HUES64 (cell line): ENCODE measurements around the gene CFAP61.

Experiments used
- H3K27ac ChIP-seq: 2 replicates; pipeline ENCODE4 v1.7.0; 2013; ENCODE audit warnings: low read depth, low read length, inconsistent platforms
- H3K27me3 ChIP-seq: 2 replicates; pipeline ENCODE4 v1.6.1; 2013; ENCODE audit warnings: mild to moderate bottlenecking, low read length; ENCODE audit not compliant: insufficient read depth
- H3K36me3 ChIP-seq: 2 replicates; pipeline ENCODE4 v1.6.1; 2013; ENCODE audit warnings: mild to moderate bottlenecking, low read length; ENCODE audit not compliant: insufficient read depth
- H3K4me1 ChIP-seq: 2 replicates; pipeline ENCODE4 v1.6.1; 2013; ENCODE audit warnings: mild to moderate bottlenecking, low read length, moderate library complexity; ENCODE audit not compliant: insufficient read depth
- H3K4me3 ChIP-seq: 2 replicates; pipeline ENCODE4 v1.5.1; 2013; ENCODE audit warnings: mild to moderate bottlenecking, low read length, moderate library complexity
- H3K9ac ChIP-seq: 2 replicates; pipeline ENCODE4 v1.6.1; 2013; ENCODE audit warnings: mild to moderate bottlenecking, low read depth, low read length
- H3K9me3 ChIP-seq: 2 replicates; pipeline ENCODE4 v1.6.1; 2013; ENCODE audit warnings: low read depth, low read length; ENCODE audit not compliant: insufficient read depth
- WGBS: fragments of 150-250, 120-280 bp; methylation state at CpG from one replicate; pipeline ENCODE4 v1.1.7; 2013; ENCODE audit warnings: missing lambda C conversion rate; 5-methylcytosine and 5-hydroxymethylcytosine counted together

Gene CFAP61

DNA sequence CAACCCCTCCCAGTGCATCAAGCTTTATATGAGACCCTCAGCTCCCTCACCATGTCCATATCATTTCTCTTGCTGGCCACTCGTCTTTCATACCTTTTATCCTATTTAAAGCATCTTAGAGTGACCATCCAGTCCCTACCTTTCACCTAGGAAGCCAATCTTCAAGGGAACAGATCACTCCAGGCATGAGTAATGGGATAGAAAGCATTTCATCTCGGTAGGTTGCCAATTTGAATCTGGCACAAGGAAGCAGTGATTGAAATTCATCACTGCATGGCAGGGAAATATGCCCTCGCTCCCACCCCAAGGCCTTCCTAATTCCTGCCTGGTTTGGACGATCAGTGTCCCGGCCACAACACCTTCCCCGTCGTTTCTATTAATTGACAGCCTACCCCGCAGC, 150.4 kb downstream of the CFAP61 start:
- Histone ChIP-seq H3K36me3 (no peaks in the 10 kb centered on the region), H3K4me1 (peaks cover 31% of the 10 kb centered on the region), H3K9ac (no peak overlapping the region), H3K27ac (no peak overlapping the region), H3K27me3 (no peaks in the 10 kb centered on the region), H3K9me3 (no peaks in the 10 kb centered on the region), H3K4me3 (no peak overlapping the region)
- WGBS: 93% methylated on average over 8 of the region's 8 CpGs

DNA sequence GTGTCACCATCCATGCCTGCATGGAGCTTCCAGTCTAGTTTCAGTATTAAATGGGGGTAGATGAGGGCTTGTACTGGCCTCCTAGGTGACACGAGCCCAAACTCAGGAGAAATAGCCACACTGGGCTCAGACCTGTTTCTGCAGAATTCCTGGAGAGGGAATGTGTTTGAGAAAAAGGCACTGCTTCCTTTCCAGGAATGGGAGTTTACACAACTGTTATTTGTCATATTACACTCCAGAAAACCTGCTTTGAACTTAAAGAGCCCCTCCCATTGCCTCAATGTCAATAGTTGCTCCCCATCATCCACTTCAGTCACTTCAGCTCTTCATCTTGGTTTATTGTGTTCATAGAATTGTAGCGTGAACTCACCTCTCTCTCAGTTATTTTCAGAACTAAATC, 151.5 kb downstream of the CFAP61 start:
- Histone ChIP-seq H3K27ac (no peak overlapping the region), H3K36me3 (no peaks in the 10 kb centered on the region), H3K9me3 (no peaks in the 10 kb centered on the region), H3K4me1 (peaks cover 31% of the 10 kb centered on the region), H3K4me3 (no peak overlapping the region), H3K9ac (no peak overlapping the region), H3K27me3 (no peaks in the 10 kb centered on the region)
- WGBS: 96% methylated on average over 1 of the region's 2 CpGs

DNA sequence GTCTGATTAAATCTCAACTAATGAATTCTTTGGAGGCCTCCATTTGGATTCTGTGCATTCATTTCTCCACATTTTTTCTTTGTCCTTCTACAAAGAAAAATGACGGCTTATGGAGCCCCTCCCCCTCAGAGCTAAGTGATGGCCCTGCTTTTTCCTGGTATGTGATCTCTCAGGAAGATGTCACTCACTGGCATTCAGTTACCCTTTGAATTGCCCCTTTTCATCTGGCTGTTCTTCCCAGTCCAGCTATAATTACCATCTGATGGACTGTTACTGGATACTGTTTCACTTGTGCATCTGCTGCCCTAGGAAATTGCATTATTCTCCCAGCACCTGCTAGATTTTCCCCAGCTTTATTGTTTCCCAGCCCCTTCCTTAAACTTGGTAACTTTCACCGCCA, 151.9 kb downstream of the CFAP61 start:
- Histone ChIP-seq H3K27me3 (no peaks in the 10 kb centered on the region), H3K27ac (no peak overlapping the region), H3K4me1 (peaks cover 31% of the 10 kb centered on the region), H3K4me3 (no peak overlapping the region), H3K36me3 (no peaks in the 10 kb centered on the region), H3K9ac (no peak overlapping the region), H3K9me3 (no peaks in the 10 kb centered on the region)
- 95% methylated on average over 2 of the region's 2 CpGs for WGBS

DNA sequence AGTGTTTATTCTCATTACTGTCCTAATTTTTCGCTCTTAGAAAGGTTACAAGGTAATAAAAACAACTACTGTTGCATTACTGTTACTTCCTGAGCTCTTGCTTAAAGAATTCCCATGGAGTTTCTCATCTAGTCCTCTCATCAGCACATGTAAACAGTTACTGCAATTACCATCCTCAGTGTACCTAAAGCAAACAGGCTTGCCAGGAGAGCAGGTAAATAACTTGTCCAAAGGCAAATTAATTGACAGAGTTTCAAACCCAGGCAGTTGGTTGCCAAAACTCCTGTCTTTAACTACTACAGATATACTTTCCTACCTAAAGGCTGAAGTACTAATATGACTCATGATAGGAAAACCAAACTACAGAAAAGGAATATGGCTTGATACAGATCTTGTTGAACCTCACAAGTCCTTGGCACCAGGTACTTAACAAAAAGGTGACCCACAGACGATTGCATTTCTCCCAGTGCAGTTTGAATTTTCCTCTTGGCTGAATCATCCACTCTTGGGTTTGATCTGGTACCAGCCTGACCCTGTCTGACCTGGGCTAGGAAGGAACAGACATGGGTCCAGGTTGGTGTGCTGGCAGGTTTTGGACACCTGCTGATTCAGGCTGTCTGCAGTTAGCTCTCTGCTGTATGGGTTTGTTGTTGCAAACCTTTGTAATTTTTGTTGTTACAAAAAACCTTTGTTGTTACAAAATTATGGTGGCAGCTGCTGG, 153.0 kb downstream of the CFAP61 start:
- Histone ChIP-seq H3K9me3 (no peaks in the 10 kb centered on the region), H3K36me3 (no peaks in the 10 kb centered on the region), H3K4me3 (no peak overlapping the region), H3K4me1 (peaks cover 28% of the 10 kb centered on the region), H3K9ac (no peak overlapping the region), H3K27ac (no peak overlapping the region), H3K27me3 (no peaks in the 10 kb centered on the region)
- 90% methylated on average over 2 of the region's 2 CpGs for WGBS

DNA sequence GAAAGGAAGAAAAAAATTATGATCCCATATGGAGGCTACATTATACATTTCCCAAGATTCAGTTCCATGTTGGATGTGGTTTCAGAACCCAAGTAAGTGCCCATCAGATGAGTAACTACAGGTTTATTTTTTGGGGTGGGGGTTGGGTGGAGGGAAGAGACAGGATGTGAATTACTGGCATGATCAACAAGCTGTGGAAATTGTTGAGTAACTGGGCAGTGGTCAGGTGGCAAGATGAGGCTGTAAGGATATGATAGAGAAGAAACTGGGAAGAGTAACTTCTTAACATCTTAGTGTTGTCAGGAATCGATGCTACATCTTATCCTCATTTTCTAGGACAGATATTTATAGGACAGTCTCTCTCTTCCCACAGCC, 153.5 kb downstream of the CFAP61 start:
- H3K27me3 ChIP-seq: no peaks in the 10 kb centered on the region
- H3K36me3 ChIP-seq: no peaks in the 10 kb centered on the region
- no peak overlapping the region for H3K9ac ChIP-seq
- peaks cover 28% of the 10 kb centered on the region for H3K4me1 ChIP-seq
- H3K9me3 ChIP-seq: no peaks in the 10 kb centered on the region
- 95% methylated on average over 1 of the region's 1 CpG for WGBS
- H3K4me3 ChIP-seq: no peak overlapping the region
- no peak overlapping the region for H3K27ac ChIP-seq

DNA sequence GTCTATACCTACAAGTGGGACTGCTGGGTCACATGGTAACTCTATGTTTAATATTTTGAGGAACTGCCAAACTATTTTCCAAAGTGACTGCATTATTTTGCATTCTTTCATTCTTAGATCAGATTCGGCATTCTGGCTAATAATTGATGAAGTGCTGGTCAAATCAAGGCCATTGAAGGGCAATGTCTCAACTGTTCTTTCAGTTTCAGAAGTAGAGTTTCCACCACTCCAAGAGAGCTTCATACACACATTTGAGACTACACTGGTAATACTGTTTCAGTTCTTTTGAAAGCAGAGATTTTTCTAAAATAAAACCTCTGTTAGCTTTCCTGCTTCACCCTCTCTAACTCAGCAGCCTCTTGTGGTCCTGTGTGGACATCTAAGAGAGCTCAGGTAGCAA, 154.5 kb downstream of the CFAP61 start:
- Histone ChIP-seq H3K27ac (no peak overlapping the region), H3K36me3 (no peaks in the 10 kb centered on the region), H3K27me3 (no peaks in the 10 kb centered on the region), H3K9me3 (no peaks in the 10 kb centered on the region), H3K4me1 (peaks cover 26% of the 10 kb centered on the region), H3K4me3 (no peak overlapping the region), H3K9ac (no peak overlapping the region)
- 82% methylated on average over 1 of the region's 1 CpG for WGBS

DNA sequence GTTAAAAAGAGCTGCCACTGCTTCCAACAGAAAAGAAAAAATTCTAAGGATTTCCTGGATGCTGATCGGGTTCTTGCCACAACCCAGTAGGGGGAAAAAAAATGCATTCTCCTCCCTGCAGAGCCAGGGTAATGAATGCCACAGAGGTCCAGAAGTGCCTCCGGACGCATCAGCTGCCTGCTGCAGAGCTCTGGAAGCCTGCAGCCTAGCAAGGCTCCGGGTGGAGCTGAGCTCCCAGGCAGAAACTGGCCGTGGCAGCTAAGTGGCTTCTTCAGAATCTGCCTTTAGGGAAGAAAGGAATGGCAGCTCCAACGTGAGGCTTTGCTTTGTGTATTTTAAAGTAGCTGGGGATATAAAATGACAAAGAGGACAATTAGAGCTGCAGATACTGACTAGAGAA, 155.0 kb downstream of the CFAP61 start:
- H3K9ac ChIP-seq: no peak overlapping the region
- 26% methylated on average over 6 of the region's 6 CpGs for WGBS
- no peak overlapping the region for H3K27ac ChIP-seq
- peaks cover 26% of the 10 kb centered on the region for H3K4me1 ChIP-seq
- H3K4me3 ChIP-seq: no peak overlapping the region
- no peaks in the 10 kb centered on the region for H3K36me3 ChIP-seq
- no peaks in the 10 kb centered on the region for H3K9me3 ChIP-seq
- H3K27me3 ChIP-seq: no peaks in the 10 kb centered on the region

DNA sequence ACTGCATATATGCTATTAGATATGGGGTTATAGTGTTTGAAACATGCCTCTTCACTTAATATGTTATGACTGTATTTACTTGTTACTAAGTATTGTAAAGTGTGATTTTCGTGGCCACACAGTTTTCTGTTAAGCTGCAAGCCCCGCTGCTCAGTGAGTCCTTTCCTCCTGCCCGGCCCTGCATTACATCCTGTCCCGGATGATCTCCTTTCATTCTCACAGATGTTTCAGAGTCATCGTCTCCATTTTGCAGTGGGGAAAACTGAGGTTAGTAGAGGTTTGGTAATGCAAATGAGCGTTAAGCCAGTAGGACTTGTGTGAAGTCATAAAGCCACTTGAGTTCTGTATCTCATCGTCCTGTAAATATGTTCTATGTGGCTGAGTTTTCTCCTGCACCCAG, 155.5 kb downstream of the CFAP61 start:
- H3K4me3 ChIP-seq: no peak overlapping the region
- no peaks in the 10 kb centered on the region for H3K27me3 ChIP-seq
- no peaks in the 10 kb centered on the region for H3K9me3 ChIP-seq
- WGBS: 92% methylated on average over 7 of the region's 7 CpGs
- H3K36me3 ChIP-seq: no peaks in the 10 kb centered on the region
- H3K4me1 ChIP-seq: peaks cover 20% of the 10 kb centered on the region
- H3K9ac ChIP-seq: no peak overlapping the region
- H3K27ac ChIP-seq: no peak overlapping the region

DNA sequence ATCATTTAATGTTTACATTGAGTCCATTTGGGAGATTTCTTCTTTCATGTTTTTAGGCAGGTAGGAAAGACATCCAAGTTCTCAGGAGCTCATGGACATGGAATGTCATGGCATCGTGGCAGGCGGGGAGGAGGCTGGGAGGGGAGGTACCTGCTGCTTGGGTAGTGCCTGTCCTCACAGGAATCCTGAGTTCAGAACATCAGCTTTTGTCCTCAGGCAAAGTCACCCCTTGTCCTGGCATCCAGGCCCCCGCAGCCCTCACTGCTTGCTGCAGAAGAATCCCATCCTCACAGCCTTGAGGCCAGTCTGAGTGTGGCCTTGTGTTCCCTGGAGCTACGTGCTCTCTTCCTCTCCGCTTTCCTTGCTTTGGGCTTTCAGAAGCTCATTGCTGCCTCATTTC, 157.4 kb downstream of the CFAP61 start:
- Histone ChIP-seq H3K27ac (no peak overlapping the region), H3K9me3 (no peaks in the 10 kb centered on the region), H3K4me3 (no peak overlapping the region), H3K4me1 (peaks cover 16% of the 10 kb centered on the region; the same call in 1 of the 2 replicates), H3K36me3 (no peaks in the 10 kb centered on the region), H3K9ac (no peak overlapping the region), H3K27me3 (no peaks in the 10 kb centered on the region)
- WGBS: 91% methylated on average over 5 of the region's 5 CpGs

DNA sequence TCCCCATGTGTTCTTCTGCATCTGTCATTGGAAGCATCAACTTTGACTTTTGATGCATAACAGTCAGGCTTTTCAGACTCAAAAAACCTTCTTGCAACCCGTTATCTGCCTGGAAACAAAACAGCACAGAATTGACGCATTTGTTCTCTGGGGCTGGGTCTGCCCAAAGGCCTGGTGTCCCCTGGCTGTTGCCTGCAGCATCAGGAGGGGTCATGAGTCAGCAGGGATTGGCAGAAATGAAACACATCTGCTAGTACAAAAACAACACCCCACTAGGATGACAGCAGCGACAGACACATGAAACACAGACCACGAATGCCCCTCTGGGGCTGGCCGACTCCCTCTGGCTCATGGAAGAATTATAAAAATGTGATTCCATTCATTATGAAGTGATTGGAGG, 158.0 kb downstream of the CFAP61 start:
- Histone ChIP-seq H3K4me1 (peaks cover 11% of the 10 kb centered on the region; the same call in 1 of the 2 replicates), H3K27me3 (no peaks in the 10 kb centered on the region), H3K9me3 (no peaks in the 10 kb centered on the region), H3K36me3 (no peaks in the 10 kb centered on the region), H3K9ac (no peak overlapping the region), H3K27ac (no peak overlapping the region), H3K4me3 (no peak overlapping the region)
- 87% methylated on average over 5 of the region's 5 CpGs for WGBS

DNA sequence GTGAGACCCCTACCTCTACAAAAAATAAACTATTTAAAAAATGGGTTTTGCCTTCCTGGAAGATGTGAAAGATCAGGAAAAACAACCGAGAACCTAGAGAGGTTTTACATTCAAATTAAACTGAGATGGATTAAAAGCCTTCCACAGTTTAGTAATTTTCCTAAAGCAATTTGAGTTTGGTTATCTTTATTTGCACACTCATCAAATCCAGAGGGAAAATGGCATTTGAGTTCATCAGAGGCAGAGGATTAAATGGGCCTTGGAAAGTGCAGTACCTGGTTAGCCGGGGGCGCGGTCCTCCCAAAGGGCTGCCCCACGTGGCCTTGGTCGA, 158.6 kb downstream of the CFAP61 start:
- WGBS: 86% methylated on average over 6 of the region's 6 CpGs
- H3K9ac ChIP-seq: no peak overlapping the region

More for the DNA sequence above, 158.6 kb downstream of the CFAP61 start:
- peaks cover 11% of the 10 kb centered on the region; the same call in 1 of the 2 replicates for H3K4me1 ChIP-seq
- H3K9me3 ChIP-seq: no peaks in the 10 kb centered on the region
- no peaks in the 10 kb centered on the region for H3K27me3 ChIP-seq
- no peaks in the 10 kb centered on the region for H3K36me3 ChIP-seq
- H3K27ac ChIP-seq: no peak overlapping the region
- no peak overlapping the region for H3K4me3 ChIP-seq
